GM18909 (cell line): ENCODE data around the gene RASIP1.
"Not testable (repeated sequence)": the region's sequence is repeated elsewhere in the genome, so short reads cannot be mapped to it uniquely, and the experiment has no call there.

Experiments
- ATAC-seq: cut with Tn5 transposase; IDR thresholded peaks from one replicate; pipeline ENCODE4 v1.9.1; 2021; ENCODE audit warnings: mild to moderate bottlenecking; ENCODE audit not compliant: unreplicated experiment, poor library complexity

RASIP1 gene

GRCh38 chr19:48740164-48740972, at the start of gene RASIP1:
RASIP1 (minus strand) TSS chr19:48740610; CDS start chr19:48740282, 328 bp downstream.
- no peak for ATAC-seq

- not testable (repeated sequence) for ATAC-seq
Observed at GRCh38 chr19:48787331-48787730, 46.9 kb upstream of the RASIP1 start.

- ATAC-seq, result not testable (repeated sequence)
Observed at GRCh38 chr19:48786422-48786821, 46.0 kb upstream of the RASIP1 start.

GRCh38 chr19:48784527-48784926, 44.1 kb upstream of the RASIP1 start:
- ATAC-seq, result no peak

GRCh38 chr19:48780631-48781391, 40.4 kb upstream of the RASIP1 start:
- ATAC-seq, result no peak

GRCh38 chr19:48779636-48780035, 39.2 kb upstream of the RASIP1 start:
- ATAC-seq, result no peak

GRCh38 chr19:48777720-48778119, 37.3 kb upstream of the RASIP1 start:
- ATAC-seq, result no peak

- no peak for ATAC-seq
Observed at GRCh38 chr19:48777139-48777538, 36.7 kb upstream of the RASIP1 start.

GRCh38 chr19:48772503-48772953, 32.1 kb upstream of the RASIP1 start:
- ATAC-seq, result no peak

- ATAC-seq, result no peak
Observed at GRCh38 chr19:48770734-48771472, 30.5 kb upstream of the RASIP1 start.

- no peak for ATAC-seq
Observed at GRCh38 chr19:48770266-48770665, 29.9 kb upstream of the RASIP1 start.

- no peak for ATAC-seq
Observed at GRCh38 chr19:48768994-48769713, 28.7 kb upstream of the RASIP1 start.

GRCh38 chr19:48768171-48768753, 27.9 kb upstream of the RASIP1 start:
- not testable (repeated sequence) for ATAC-seq

GRCh38 chr19:48765816-48766215, 25.4 kb upstream of the RASIP1 start:
- not testable (repeated sequence) for ATAC-seq

- no peak for ATAC-seq
Observed at GRCh38 chr19:48760504-48761205, 20.2 kb upstream of the RASIP1 start.

- ATAC-seq, result no peak
Observed at GRCh38 chr19:48757741-48758144, 17.3 kb upstream of the RASIP1 start.

GRCh38 chr19:48757089-48757675, 16.8 kb upstream of the RASIP1 start:
- no peak for ATAC-seq

GRCh38 chr19:48756686-48757085, 16.3 kb upstream of the RASIP1 start:
- ATAC-seq, result no peak

GRCh38 chr19:48756212-48756611, 15.8 kb upstream of the RASIP1 start:
- no peak for ATAC-seq
